GM12801 (cell line): ENCODE measurements around the gene DYSF.

ENCODE experiments used
- CTCF ChIP-seq: IDR thresholded peaks from one replicate; pipeline ENCODE4 v1.5.1; 2011; ENCODE audit warnings: control low read depth; ENCODE audit not compliant: insufficient read length; ENCODE audit errors: extremely low read depth

The DYSF gene

GRCh38 chr2:71564790-71565189 is 111.4 kb downstream of the DYSF start:
- TF ChIP-seq CTCF: no peak

- no peak for TF ChIP-seq CTCF
Measured at GRCh38 chr2:71566372-71566771, 113.0 kb downstream of the DYSF start.

- TF ChIP-seq CTCF: no peak
Measured at GRCh38 chr2:71567625-71568024, 114.3 kb downstream of the DYSF start.

GRCh38 chr2:71568103-71568502 is 114.7 kb downstream of the DYSF start:
- TF ChIP-seq CTCF: no peak

GRCh38 chr2:71570511-71570910 is 117.2 kb downstream of the DYSF start:
- TF ChIP-seq CTCF: no peak

GRCh38 chr2:71570951-71571460 is 117.6 kb downstream of the DYSF start:
- TF ChIP-seq CTCF: no peak

- TF ChIP-seq CTCF: no peak
Measured at GRCh38 chr2:71571945-71572344, 118.6 kb downstream of the DYSF start.

GRCh38 chr2:71575966-71576365 is 122.6 kb downstream of the DYSF start:
- no peak for TF ChIP-seq CTCF
